Neural progenitor cell (in vitro differentiated cells): ENCODE results near the gene ADAM23.

Experiments used
- EZH2 ChIP-seq: fragments of 200-600 bp; sonication (generic); IDR thresholded peaks from 2 replicates; pipeline ENCODE4 v1.6.1; 2017; ENCODE audit warnings: antibody characterized with exemption, mild to moderate bottlenecking, moderate library complexity
- EZH2phosphoT487 ChIP-seq: fragments of 200-600 bp; sonication (generic); IDR thresholded peaks from 2 replicates; pipeline ENCODE4 v1.6.1; 2017; ENCODE audit warnings: antibody characterized with exemption
- TF ChIP-seq, protein P1 (sequence below): fragments of 200-600 bp; sonication (generic); IDR thresholded peaks from 2 replicates; pipeline ENCODE4 v1.5.1; 2017; ENCODE audit warnings: antibody characterized with exemption, mild to moderate bottlenecking

DNA sequence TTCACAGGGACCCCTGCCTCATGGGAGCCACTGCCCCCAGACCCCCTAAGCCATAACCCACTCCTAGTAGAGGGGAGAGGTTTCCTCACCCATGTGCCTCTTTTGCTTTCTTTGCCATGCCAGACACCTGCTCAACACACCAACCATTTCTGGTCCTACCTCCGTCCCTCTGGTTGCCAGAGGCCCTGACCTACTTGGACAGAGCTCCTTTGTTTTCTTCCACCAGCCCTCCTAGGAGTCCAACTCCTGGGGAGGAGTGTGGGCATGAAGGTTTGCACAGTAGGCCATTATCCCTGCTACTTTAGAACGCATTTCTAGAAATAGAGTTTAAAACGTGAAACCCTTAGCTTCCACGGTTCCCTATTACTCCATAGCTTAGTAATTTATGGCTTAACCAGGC is 122.3 kb downstream of the ADAM23 start:
- TF ChIP-seq, protein P1, sequence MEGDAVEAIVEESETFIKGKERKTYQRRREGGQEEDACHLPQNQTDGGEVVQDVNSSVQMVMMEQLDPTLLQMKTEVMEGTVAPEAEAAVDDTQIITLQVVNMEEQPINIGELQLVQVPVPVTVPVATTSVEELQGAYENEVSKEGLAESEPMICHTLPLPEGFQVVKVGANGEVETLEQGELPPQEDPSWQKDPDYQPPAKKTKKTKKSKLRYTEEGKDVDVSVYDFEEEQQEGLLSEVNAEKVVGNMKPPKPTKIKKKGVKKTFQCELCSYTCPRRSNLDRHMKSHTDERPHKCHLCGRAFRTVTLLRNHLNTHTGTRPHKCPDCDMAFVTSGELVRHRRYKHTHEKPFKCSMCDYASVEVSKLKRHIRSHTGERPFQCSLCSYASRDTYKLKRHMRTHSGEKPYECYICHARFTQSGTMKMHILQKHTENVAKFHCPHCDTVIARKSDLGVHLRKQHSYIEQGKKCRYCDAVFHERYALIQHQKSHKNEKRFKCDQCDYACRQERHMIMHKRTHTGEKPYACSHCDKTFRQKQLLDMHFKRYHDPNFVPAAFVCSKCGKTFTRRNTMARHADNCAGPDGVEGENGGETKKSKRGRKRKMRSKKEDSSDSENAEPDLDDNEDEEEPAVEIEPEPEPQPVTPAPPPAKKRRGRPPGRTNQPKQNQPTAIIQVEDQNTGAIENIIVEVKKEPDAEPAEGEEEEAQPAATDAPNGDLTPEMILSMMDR: no peak
- no peak for TF ChIP-seq EZH2
- no peak for TF ChIP-seq EZH2phosphoT487
